Small intestine (tissue), 7 donors: ENCODE data around the gene YJEFN3. TPM values are rescaled to one million over a fixed set of nuclear protein-coding genes. Genes with fewer than 3 reads are reported as not detected.

Source experiments
- DNase-seq, 2 donors: peaks; one replicate each; pipeline versions ENCODE4 v3.0.0 to v3.0.0-alpha.2; 2013
- FAIRE-seq: peaks from 2 replicates; lab custom pipeline; 2012; peaks lifted over from hg19 to GRCh38; lab: Jason Lieb, UNC
- H3K27ac ChIP-seq, 3 donors: one replicate each; pipeline ENCODE4 v1.5.1; 2013; ENCODE audit warnings: low read length in 2 of 3, mild to moderate bottlenecking in 2 of 3, control low read depth in 1 of 3, inconsistent platforms in 1 of 3, low read depth in 1 of 3, moderate library complexity in 1 of 3
- H3K27me3 ChIP-seq, 3 donors: one replicate each; pipeline ENCODE4 v1.6.1; 2013; ENCODE audit warnings: low read length in 3 of 3, inconsistent platforms in 1 of 3; ENCODE audit not compliant: control insufficient read depth in 3 of 3, insufficient read depth in 3 of 3
- H3K36me3 ChIP-seq, 3 donors: one replicate each; pipeline ENCODE4 v1.6.1; 2013; ENCODE audit warnings: low read length in 3 of 3, inconsistent platforms in 1 of 3, low read depth in 1 of 3, mild to moderate bottlenecking in 1 of 3, moderate library complexity in 1 of 3; ENCODE audit not compliant: control insufficient read depth in 3 of 3, insufficient read depth in 2 of 3
- H3K4me1 ChIP-seq, 3 donors: one replicate each; pipeline ENCODE4 v1.6.1; 2013; ENCODE audit warnings: low read length in 2 of 3, inconsistent platforms in 1 of 3, low read depth in 1 of 3, mild to moderate bottlenecking in 1 of 3, moderate library complexity in 1 of 3; ENCODE audit not compliant: control insufficient read depth in 3 of 3, insufficient read depth in 2 of 3
- H3K4me3 ChIP-seq, 3 donors: one replicate each; pipeline ENCODE4 v1.5.1; 2013; ENCODE audit warnings: low read length in 3 of 3, control low read depth in 1 of 3, inconsistent platforms in 1 of 3, low read depth in 1 of 3, mild to moderate bottlenecking in 1 of 3, moderate library complexity in 1 of 3
- H3K9me3 ChIP-seq, 2 donors: one replicate each; pipeline ENCODE4 v1.6.1; 2013; ENCODE audit warnings: low read depth in 1 of 2, low read length in 1 of 2; ENCODE audit not compliant: control insufficient read depth in 2 of 2, insufficient read depth in 1 of 2
- WGBS, 3 donors: extraction: QIAGEN DNeasy Blood & Tissue Kit; methylation state at CpG; one replicate each; pipeline ENCODE4 v1.1.7; 2013; 5-methylcytosine and 5-hydroxymethylcytosine counted together
- polyA plus RNA-seq, 4 donors: library from polyadenylated mRNA; stranded (reverse) in 3 of 4; unstranded in 1 of 4; fragments of 200-250 nt in 3 of 4; fragments of 120-200 nt in 1 of 4; gene quantifications; one replicate each; pipeline versions ENCODE4 v1.2.1 to v1.2.3, GENCODE V29; 2013
- donor health status: healthy with polysubstance abuse.
- donor health status: control.
- donor health status: control.
- donor health status: Bipolar disorder and iron deficiency.
- donor health status: healthy.

The YJEFN3 gene
- polyA plus RNA-seq, 4 donors = 6.7 to 44.1 (median 17.5) TPM

GRCh38 chr19:19487077-19487949 lies 41.4 kb upstream of the YJEFN3 start:
- Histone ChIP-seq H3K4me1 (peaks cover 8 to 52% (median 9%) of the 10 kb centered on the region in 3 donors), H3K9me3 (no peaks in the 10 kb centered on the region), H3K4me3 (no peak overlapping the region), H3K27ac (peak overlapping the region; percentile 2 to 93 (median 73)), H3K36me3 (peaks cover 0 to 71% (median 3%) of the 10 kb centered on the region in 3 donors), H3K27me3 (no peaks in the 10 kb centered on the region)
- FAIRE-seq (no peak), DNase-seq (peak; percentile 4 to 18)
- 56 to 72% (median 57%) methylated on average over 9 of the region's 9 CpGs for WGBS, 3 donors

- no peaks in the 10 kb centered on the region for H3K27me3 ChIP-seq
- no peaks in the 10 kb centered on the region for H3K9me3 ChIP-seq
- 40 to 54% (median 50%) methylated on average over 20 of the region's 20 CpGs for WGBS, 3 donors
- H3K4me1 ChIP-seq = peaks cover 8 to 44% (median 9%) of the 10 kb centered on the region in 3 donors
- FAIRE-seq (no peak), DNase-seq (peak; percentile 36 to 56)
- H3K27ac ChIP-seq = peak overlapping the region; percentile 2 to 93 (median 73)
- peaks cover under 1 to 72% (median 5%) of the 10 kb centered on the region in 3 donors for H3K36me3 ChIP-seq
- no peak overlapping the region for H3K4me3 ChIP-seq
These were observed 40.5 kb upstream of the YJEFN3 start for GRCh38 chr19:19487950-19488874.

GRCh38 chr19:19488875-19489690 lies 39.6 kb upstream of the YJEFN3 start:
- no peak overlapping the region for H3K4me3 ChIP-seq
- peaks cover 8 to 44% (median 9%) of the 10 kb centered on the region in 3 donors for H3K4me1 ChIP-seq
- 24 to 37% (median 33%) methylated on average over 14 of the region's 14 CpGs for WGBS, 3 donors
- DNase-seq (peak; percentile 84 to 95), FAIRE-seq (no peak)
- peaks cover 7 to 73% (median 13%) of the 10 kb centered on the region in 3 donors for H3K36me3 ChIP-seq
- H3K27me3 ChIP-seq = no peaks in the 10 kb centered on the region
- no peaks in the 10 kb centered on the region for H3K9me3 ChIP-seq
- peak overlapping the region; percentile 52 to 93 (median 73) for H3K27ac ChIP-seq

- H3K27me3 ChIP-seq = no peaks in the 10 kb centered on the region
- peaks cover 8 to 44% (median 9%) of the 10 kb centered on the region in 3 donors for H3K4me1 ChIP-seq
- DNase-seq (peak in 1 of 2 donors; percentile 28), FAIRE-seq (no peak)
- no peaks in the 10 kb centered on the region for H3K9me3 ChIP-seq
- peaks cover 13 to 76% (median 13%) of the 10 kb centered on the region in 3 donors for H3K36me3 ChIP-seq
- 56 to 72% (median 57%) methylated on average over 9 of the region's 9 CpGs for WGBS, 3 donors
- peak overlapping the region; percentile 52 to 93 (median 73) for H3K27ac ChIP-seq
- H3K4me3 ChIP-seq = no peak overlapping the region
These were observed 38.9 kb upstream of the YJEFN3 start for GRCh38 chr19:19489804-19490204.

- FAIRE-seq = no peak
- H3K4me1 ChIP-seq = peaks cover 8 to 42% (median 9%) of the 10 kb centered on the region in 3 donors
These were observed 38.3 kb upstream of the YJEFN3 start for GRCh38 chr19:19490214-19490968.

GRCh38 chr19:19491321-19492025 lies 37.2 kb upstream of the YJEFN3 start:
- no peak for FAIRE-seq
- no peak for DNase-seq

More at GRCh38 chr19:19490214-19490968, 38.3 kb upstream of the YJEFN3 start:
- H3K27ac ChIP-seq = peak overlapping the region; percentile 52 to 93 (median 73)
- H3K9me3 ChIP-seq = no peaks in the 10 kb centered on the region
- H3K36me3 ChIP-seq = peaks cover 13 to 75% (median 13%) of the 10 kb centered on the region in 3 donors
- peak; percentile 83 to 86 for DNase-seq
- no peaks in the 10 kb centered on the region for H3K27me3 ChIP-seq
- no peak overlapping the region for H3K4me3 ChIP-seq
- WGBS, 3 donors = 23 to 29% (median 27%) methylated on average over 20 of the region's 20 CpGs

More at GRCh38 chr19:19491321-19492025, 37.2 kb upstream of the YJEFN3 start:
- no peak overlapping the region for H3K27ac ChIP-seq
- H3K4me3 ChIP-seq = no peak overlapping the region
- whole genome bisulfite sequencing, 3 donors = 82 to 91% (median 88%) methylated on average over 15 of the region's 15 CpGs
- peaks cover 13 to 74% (median 17%) of the 10 kb centered on the region in 3 donors for H3K36me3 ChIP-seq
- no peaks in the 10 kb centered on the region for H3K27me3 ChIP-seq
- no peaks in the 10 kb centered on the region for H3K9me3 ChIP-seq
- peaks cover 8 to 37% (median 9%) of the 10 kb centered on the region in 3 donors for H3K4me1 ChIP-seq
